ENCODE measurements around the gene MATK.
"Not testable (repeated sequence)": the region's sequence is repeated elsewhere in the genome, so short reads cannot be mapped to it uniquely, and the experiment has no call there.

Gene MATK

GRCh38 chr19:3785938-3786824 is at the start of gene MATK:
MATK (minus strand) TSS chr19:3786381; CDS start chr19:3785135, 1,246 bp downstream.
- DNase-seq = no peak

- no peak for DNase-seq
These were observed 48.9 kb upstream of the MATK start for GRCh38 chr19:3835055-3835435.

- DNase-seq = no peak
These were observed 48.3 kb upstream of the MATK start for GRCh38 chr19:3834349-3835054.

- DNase-seq = no peak
These were observed 47.6 kb upstream of the MATK start for GRCh38 chr19:3833578-3834348.

GRCh38 chr19:3832001-3832400 is 45.8 kb upstream of the MATK start:
- DNase-seq = no peak

- DNase-seq = no peak
These were observed 45.4 kb upstream of the MATK start for GRCh38 chr19:3831601-3832000.

GRCh38 chr19:3830621-3831589 is 44.7 kb upstream of the MATK start:
- no peak for DNase-seq

GRCh38 chr19:3827306-3827705 is 41.1 kb upstream of the MATK start:
- DNase-seq = no peak

- no peak for DNase-seq
These were observed 40.0 kb upstream of the MATK start for GRCh38 chr19:3826163-3826562.

- DNase-seq = no peak
These were observed 39.2 kb upstream of the MATK start for GRCh38 chr19:3825286-3825956.

- DNase-seq = no peak
These were observed 37.2 kb upstream of the MATK start for GRCh38 chr19:3823350-3823713.

- DNase-seq = no peak
These were observed 36.6 kb upstream of the MATK start for GRCh38 chr19:3822683-3823349.

- peak; percentile 69 to 86 (median 80) for DNase-seq
These were observed 35.7 kb upstream of the MATK start for GRCh38 chr19:3821857-3822364.

- no peak for DNase-seq
These were observed 35.0 kb upstream of the MATK start for GRCh38 chr19:3821156-3821555.

- no peak for DNase-seq
These were observed 33.8 kb upstream of the MATK start for GRCh38 chr19:3819989-3820388.

- no peak for DNase-seq
These were observed 32.7 kb upstream of the MATK start for GRCh38 chr19:3818918-3819317.

- DNase-seq = no peak
These were observed 32.3 kb upstream of the MATK start for GRCh38 chr19:3818466-3818865.

GRCh38 chr19:3817761-3818160 is 31.6 kb upstream of the MATK start:
- no peak for DNase-seq

GRCh38 chr19:3816566-3817218 is 30.5 kb upstream of the MATK start:
- DNase-seq = no peak

- not testable (repeated sequence) for DNase-seq
These were observed 30.0 kb upstream of the MATK start for GRCh38 chr19:3816148-3816547.

Data from activated CD4-positive, CD25-positive, alpha-beta regulatory T cell (primary cell).